Bronchial epithelial cell (primary cell): ENCODE measurements around the gene OLFM2. TPM values are rescaled to one million over a fixed set of nuclear protein-coding genes. Genes with fewer than 3 reads are reported as not detected.

Experiments
- DNase-seq: peaks from one replicate; pipeline ENCODE4 v3.0.0-alpha.2; 2010; ENCODE audit warnings: low read depth
- FAIRE-seq: peaks from 2 replicates; lab custom pipeline; 2011; peaks lifted over from hg19 to GRCh38; lab: Jason Lieb, UNC
- H3K27me3 ChIP-seq: 2 replicates; pipeline ENCODE4 v1.5.1; 2011; ENCODE audit warnings: low read length; ENCODE audit not compliant: control insufficient read depth, insufficient read depth
- H3K36me3 ChIP-seq: 2 replicates; pipeline ENCODE4 v1.5.1; 2011; ENCODE audit warnings: low read length; ENCODE audit not compliant: control insufficient read depth, insufficient read depth
- H3K4me3 ChIP-seq: 2 replicates; pipeline ENCODE4 v1.5.1; 2011; ENCODE audit warnings: mild to moderate bottlenecking, low read depth, low read length, control low read depth
- total RNA-seq: library from RNA; depleted of rRNA; stranded (reverse); fragments of >200 nt; gene quantifications from 2 replicates; pipeline ENCODE4 v1.2.1, GENCODE V29; 2014
- TF ChIP-seq, protein P1 (sequence below): IDR thresholded peaks from 2 replicates; pipeline ENCODE4 v1.5.1; 2011; ENCODE audit warnings: mild to moderate bottlenecking, moderate library complexity, low read length, control low read depth, inconsistent platforms; ENCODE audit not compliant: insufficient read depth, severe bottlenecking

Gene OLFM2
- total RNA-seq, 1 donor from 2014 or later, result under 0.01 TPM

DNA sequence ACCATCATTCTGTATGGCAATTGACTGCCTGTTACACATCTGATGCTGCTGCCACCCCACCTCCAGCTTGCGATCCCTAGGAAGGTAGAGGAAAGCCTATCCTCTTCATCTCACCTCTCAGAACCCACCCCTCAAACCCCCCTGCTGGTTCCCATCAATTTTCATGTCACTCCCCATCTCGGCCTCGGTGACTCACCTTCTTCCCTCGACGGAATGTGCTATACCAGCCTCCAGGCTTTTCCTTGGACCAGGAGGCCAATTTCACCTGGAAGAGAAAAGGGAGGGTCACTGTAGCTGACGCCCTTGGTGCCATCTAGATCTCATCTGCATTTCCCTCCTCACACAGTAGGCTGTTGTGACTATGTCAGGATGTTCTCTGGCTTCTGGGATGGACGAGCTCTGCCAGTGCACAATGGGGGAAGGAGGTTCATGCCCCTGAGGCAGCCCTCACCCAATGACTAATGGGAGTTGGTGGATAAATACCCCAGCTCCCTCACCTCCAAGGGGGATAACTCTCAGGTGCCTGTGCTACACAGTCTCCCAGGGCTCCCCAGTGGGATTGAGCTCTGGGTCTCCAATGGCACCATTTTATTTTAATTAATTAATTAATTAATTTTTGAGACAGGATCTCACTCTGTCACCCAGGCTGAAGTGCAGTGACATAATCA, 26.4 kb upstream of the OLFM2 start:
- no peaks in the 10 kb centered on the region for H3K36me3 ChIP-seq
- TF ChIP-seq, protein P1, sequence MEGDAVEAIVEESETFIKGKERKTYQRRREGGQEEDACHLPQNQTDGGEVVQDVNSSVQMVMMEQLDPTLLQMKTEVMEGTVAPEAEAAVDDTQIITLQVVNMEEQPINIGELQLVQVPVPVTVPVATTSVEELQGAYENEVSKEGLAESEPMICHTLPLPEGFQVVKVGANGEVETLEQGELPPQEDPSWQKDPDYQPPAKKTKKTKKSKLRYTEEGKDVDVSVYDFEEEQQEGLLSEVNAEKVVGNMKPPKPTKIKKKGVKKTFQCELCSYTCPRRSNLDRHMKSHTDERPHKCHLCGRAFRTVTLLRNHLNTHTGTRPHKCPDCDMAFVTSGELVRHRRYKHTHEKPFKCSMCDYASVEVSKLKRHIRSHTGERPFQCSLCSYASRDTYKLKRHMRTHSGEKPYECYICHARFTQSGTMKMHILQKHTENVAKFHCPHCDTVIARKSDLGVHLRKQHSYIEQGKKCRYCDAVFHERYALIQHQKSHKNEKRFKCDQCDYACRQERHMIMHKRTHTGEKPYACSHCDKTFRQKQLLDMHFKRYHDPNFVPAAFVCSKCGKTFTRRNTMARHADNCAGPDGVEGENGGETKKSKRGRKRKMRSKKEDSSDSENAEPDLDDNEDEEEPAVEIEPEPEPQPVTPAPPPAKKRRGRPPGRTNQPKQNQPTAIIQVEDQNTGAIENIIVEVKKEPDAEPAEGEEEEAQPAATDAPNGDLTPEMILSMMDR, result no peak
- FAIRE-seq (no peak), DNase-seq (no peak)
- H3K4me3 ChIP-seq, result no peak overlapping the region
- H3K27me3 ChIP-seq, result no peaks in the 10 kb centered on the region

DNA sequence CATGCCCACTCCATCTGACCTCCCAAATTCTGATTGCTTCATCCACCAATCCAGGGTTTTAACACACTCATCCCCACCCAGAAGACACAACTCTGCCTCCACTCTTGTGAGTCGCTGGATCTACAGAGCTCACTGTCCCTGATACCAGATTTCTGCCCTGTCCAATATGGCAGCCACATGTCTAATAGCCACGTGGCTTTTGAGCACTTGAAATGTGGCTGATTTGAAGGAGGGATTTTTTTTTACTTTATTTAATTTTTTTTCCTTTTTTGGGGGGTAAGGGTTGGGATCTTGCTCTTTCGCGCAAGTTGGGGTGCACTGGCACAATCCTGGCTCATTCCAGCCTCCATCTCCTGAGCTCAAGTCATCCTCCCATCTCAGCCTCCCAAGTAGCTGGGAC, 24.8 kb upstream of the OLFM2 start:
- Histone ChIP-seq H3K4me3 (no peak overlapping the region), H3K27me3 (no peaks in the 10 kb centered on the region), H3K36me3 (no peaks in the 10 kb centered on the region)
- TF ChIP-seq, protein P1, result no peak
- FAIRE-seq, result no peak
- no peak for DNase-seq

DNA sequence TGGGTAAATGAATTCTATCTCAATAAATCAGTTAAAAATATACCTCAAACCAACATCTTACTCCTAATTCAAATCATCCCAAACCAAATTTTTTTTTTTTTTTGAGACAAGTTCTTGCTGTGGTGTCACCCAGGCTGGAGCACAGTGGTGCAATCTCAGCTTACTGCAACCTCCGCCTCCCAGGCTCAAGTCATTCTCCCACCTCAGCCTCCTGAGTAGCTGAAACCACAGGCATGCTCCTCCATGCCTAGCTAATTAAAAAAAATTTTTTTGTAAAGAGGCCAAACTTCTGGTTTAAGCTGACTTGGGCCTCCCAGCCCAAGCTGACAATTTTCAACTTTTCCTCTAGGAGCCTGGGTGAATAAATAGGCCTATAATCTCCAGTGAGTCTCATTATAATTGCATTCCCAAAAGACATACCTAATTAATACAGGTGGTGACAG, 22.1 kb upstream of the OLFM2 start:
- TF ChIP-seq, protein P1, result no peak
- FAIRE-seq (no peak), DNase-seq (peak; percentile 19)
- Histone ChIP-seq H3K4me3 (no peak overlapping the region), H3K27me3 (no peaks in the 10 kb centered on the region), H3K36me3 (no peaks in the 10 kb centered on the region)

DNA sequence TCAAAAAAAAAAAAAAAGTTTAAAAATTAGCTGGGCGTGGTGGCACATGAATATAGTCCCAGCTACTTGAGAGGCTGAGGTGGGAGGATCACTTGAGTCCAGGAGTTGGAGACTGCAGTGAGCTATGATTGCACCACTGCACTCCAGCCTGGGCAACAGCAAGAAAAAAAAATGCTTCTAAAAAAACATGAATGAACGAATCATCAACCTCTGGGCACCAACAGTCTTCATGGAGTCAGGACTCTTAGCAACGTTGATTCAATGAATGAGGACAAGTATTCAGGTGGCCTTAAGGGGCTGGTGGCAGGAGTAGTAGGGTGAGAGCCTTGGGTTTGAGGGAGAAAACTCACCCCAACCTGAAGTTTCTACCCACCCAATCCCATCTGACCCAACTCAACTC, 20.6 kb upstream of the OLFM2 start:
- DNase-seq, result no peak
- no peak overlapping the region for H3K4me3 ChIP-seq
- FAIRE-seq, result no peak
- no peaks in the 10 kb centered on the region for H3K36me3 ChIP-seq
- H3K27me3 ChIP-seq, result no peaks in the 10 kb centered on the region
- TF ChIP-seq, protein P1, result no peak

DNA sequence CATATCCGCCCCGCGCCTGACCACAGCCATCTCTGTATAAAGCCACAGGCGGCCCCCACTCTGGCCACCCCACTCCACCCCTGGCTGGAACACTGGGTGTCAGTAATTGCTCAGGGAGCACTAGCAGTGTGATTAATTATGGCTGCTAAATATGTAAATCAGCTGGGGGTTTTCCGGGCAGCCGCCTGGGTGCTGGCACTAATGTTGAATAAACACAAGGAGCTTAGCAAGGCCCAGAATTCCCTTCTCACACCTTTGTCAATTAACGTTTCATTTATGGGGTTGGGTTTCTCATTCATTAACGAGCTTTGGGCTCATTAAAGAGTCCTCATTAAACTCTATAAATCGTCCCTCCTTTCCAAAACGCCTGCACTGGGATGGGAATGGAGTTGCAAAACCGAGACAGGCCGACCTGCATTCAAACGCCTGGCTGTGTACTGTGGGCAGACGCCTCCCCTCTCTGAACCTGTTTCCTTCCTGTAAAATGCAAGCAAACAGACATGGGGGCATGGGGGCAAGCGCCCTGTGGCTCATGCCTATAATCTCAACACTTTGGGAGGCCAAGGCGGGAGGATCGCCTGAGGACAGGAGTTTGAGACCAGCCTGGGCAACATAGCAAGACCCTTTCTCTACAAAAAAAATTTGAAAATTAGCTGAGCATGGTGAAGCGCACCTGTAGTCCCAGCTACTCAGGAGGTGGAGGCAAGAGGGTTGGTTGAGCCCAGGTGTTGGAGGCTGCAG, 17.7 kb upstream of the OLFM2 start:
- H3K4me3 ChIP-seq, result no peak overlapping the region
- FAIRE-seq (no peak), DNase-seq (no peak)
- no peaks in the 10 kb centered on the region for H3K36me3 ChIP-seq
- TF ChIP-seq, protein P1, result no peak
- no peaks in the 10 kb centered on the region for H3K27me3 ChIP-seq
